ENCODE measurements around the gene NVL. TPM values are rescaled to one million over a fixed set of nuclear protein-coding genes. Genes with fewer than 3 reads are reported as not detected.

The NVL gene
- total RNA-seq, 2 donors from 2014 or later: 17.7 to 19.3 TPM

DNA sequence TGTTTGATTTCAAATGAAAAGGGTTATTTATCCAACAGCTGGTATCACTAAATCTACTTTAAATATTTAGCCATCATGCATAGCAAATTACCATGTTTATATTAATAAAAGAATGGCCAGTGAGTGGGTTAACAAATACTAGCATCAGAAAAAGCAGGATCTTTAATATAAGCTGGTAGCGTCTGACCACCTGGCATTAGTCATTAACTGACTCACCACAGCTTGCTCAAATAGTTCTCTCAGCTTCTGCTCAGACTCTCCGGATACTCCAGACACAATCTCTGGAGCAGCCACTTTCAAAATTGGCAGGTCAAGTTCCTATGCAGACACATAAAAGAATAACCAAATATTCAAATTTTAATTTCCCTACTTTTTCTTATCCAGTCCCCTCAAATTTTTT lies 29.6 kb downstream of the NVL start:
- no peak for DNase-seq (ENCODE audit: low spot score)
- intact Hi-C loops (cut with DNase I): no loop called here

GRCh38 chr1:224298346-224299330 lies 31.3 kb downstream of the NVL start:
- intact Hi-C loops (cut with DNase I): loop anchor here in 1 of 2 donors (10.0 kb wide), 1 partner anchor 96 kb away; no protein-coding TSS in a partner anchor
- no peak for DNase-seq (ENCODE audit: low spot score)

DNA sequence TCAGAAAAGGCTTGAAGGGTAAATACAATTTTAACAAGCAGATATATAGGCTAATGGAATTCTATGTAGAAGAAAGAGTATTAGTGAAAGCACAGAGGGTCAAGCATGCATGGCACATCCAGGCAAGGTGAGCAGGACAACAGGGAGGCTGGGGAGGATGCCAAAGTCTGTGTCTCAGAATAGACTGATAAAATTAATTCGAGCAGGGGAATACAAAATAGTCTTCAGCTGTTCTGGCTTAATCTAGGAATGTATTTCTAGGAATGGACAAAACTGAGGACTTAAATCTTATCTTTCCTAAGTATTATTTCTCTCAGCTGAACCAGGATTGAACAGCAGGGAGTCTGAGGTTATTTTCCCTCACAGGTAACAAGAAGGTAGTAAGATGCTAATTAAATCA lies 35.2 kb downstream of the NVL start:
- intact Hi-C loops (cut with DNase I): loop anchor here in 1 of 2 donors (10.0 kb wide), 1 partner anchor 100 kb away; no protein-coding TSS in a partner anchor

GRCh38 chr1:224292419-224292818 lies 37.6 kb downstream of the NVL start:
- intact Hi-C loops (cut with DNase I): loop anchor here in 1 of 2 donors (10.0 kb wide), 1 partner anchor 102 kb away; no protein-coding TSS in a partner anchor
- no peak for DNase-seq (ENCODE audit: low spot score)

More for the DNA sequence above, 35.2 kb downstream of the NVL start:
- DNase-seq (ENCODE audit: low spot score): no peak

- intact Hi-C loops (cut with DNase I): no loop called here
- no peak for DNase-seq (ENCODE audit: low spot score)
Observed at GRCh38 chr1:224289396-224289795, 40.6 kb downstream of the NVL start.

- no peak for DNase-seq (ENCODE audit: low spot score)
- intact Hi-C loops (cut with DNase I): no loop called here
Observed at GRCh38 chr1:224287714-224288113, 42.3 kb downstream of the NVL start.

- intact Hi-C loops (cut with DNase I): no loop called here
Observed at GRCh38 chr1:224282140-224282539, 47.8 kb downstream of the NVL start.

DNA sequence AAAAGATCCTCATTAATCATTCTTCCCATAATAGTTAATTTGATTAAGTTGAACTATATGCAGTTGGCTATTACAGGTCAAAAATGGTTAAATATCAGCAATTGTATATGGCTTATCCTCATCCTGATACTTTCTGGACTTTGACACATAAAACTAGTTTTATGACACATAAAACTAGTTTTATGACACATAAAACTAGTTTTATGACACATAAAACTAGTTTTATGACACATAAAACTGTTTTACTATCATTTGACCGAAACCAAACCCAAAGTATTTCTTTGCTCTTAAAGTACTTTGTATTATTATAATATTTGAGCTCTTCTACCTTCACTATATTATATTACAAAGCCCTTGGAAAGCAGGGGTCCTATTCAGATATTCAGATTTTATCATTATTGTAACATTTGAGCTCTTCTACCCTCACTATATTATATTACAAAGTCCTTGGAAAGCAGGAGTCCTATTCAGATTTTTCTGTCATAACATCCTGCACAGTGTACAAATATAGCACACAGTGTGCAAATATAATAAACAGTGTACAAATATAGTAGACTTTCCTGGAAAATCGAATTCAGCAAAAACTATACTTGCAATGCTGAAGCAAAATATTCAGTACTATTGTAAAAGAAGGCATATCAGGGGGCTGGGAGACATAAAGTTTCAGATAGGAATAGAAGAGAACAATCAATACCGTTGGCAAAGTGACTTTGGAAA lies 53.0 kb downstream of the NVL start:
- no peak for DNase-seq (ENCODE audit: low spot score)
- intact Hi-C loops (cut with DNase I): no loop called here

More at GRCh38 chr1:224282140-224282539, 47.8 kb downstream of the NVL start:
- DNase-seq (ENCODE audit: low spot score): no peak

- DNase-seq (ENCODE audit: low spot score): no peak
- intact Hi-C loops (cut with DNase I): no loop called here
Observed at GRCh38 chr1:224274970-224275626, 54.9 kb downstream of the NVL start.

DNA sequence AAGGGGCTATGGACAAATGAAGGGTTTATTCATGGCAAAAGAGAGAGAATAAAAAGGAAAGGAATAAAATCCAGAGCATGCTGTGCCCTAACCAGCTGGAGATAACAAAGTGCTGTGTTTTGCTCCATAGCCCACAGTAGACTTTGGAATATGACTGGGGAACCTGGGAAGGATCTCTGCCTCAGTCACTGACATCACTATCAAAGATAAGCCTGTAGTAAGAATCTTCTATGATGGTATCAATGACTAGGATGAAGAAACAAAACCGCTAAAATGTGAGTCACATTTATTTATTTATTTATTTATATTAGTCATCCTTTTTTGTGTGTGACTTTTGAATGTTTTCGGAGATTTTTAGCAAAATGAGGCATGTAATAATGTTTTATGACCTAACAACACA lies 56.3 kb downstream of the NVL start:
- no peak for DNase-seq (ENCODE audit: low spot score)
- intact Hi-C loops (cut with DNase I): no loop called here

- no peak for DNase-seq (ENCODE audit: low spot score)
- intact Hi-C loops (cut with DNase I): no loop called here
Observed at GRCh38 chr1:224271106-224271505, 58.9 kb downstream of the NVL start.

GRCh38 chr1:224267925-224268324 lies 62.0 kb downstream of the NVL start:
- DNase-seq (ENCODE audit: low spot score): no peak
- intact Hi-C loops (cut with DNase I): no loop called here

- intact Hi-C loops (cut with DNase I): no loop called here
- DNase-seq (ENCODE audit: low spot score): no peak
Observed at GRCh38 chr1:224266915-224267856, 62.8 kb downstream of the NVL start.

GRCh38 chr1:224266105-224266914 lies 63.7 kb downstream of the NVL start:
- DNase-seq (ENCODE audit: low spot score): no peak
- intact Hi-C loops (cut with DNase I): no loop called here

GRCh38 chr1:224264321-224264720 lies 65.7 kb downstream of the NVL start:
- intact Hi-C loops (cut with DNase I): no loop called here
- DNase-seq (ENCODE audit: low spot score): no peak

DNA sequence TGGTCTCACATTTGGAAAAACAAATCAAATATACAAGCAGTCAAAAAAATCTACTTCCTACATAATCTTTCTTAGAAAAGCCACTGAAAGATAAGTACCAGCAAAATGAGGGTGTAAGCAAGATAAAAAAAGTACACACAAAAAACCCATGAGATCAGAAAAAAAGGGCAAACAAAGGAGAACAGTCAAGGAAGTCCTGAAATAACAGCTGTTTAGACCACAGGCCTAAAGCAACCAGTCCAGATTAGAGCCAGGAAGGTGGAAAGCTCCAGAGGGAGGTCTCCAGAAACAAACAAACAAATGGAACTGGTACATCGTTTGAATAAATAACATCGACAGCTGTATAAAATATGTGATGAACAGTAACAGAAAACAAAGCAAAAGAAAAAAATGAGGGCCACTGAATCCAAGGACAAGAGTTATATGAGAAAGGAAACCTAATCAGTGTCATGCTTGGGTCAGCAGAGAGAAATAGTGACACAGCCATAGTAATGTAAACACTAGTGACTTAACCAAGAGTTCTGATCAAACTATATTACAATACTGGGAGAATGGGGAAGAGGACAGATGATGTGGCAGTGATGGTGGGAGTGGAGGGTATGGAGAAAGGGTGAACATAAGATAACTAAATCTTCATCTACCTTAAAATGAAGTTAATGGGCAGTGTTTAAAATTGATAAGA lies 67.5 kb downstream of the NVL start:
- intact Hi-C loops (cut with DNase I): no loop called here
- DNase-seq (ENCODE audit: low spot score): no peak

DNA sequence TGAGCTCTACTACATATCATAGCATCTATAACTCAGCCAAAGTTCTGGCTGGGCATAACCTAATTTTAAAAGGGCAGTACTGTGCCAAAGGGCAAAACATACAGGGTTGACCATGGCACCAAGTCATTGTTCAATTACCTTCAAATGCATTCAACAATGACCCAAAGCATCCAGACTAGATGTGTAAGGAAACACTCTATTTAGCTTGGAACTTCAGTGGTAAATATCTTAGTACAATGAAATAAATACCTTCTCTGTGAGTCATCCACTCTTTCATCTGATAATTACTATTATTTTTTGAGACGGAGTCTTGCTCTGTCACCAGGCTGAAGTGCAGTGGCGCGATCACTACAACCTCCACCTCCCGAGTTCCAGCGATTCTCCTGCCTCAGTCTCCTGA lies 70.0 kb downstream of the NVL start:
- intact Hi-C loops (cut with DNase I): no loop called here
- DNase-seq (ENCODE audit: low spot score): no peak
